GM19395 (cell line): ENCODE data around the gene FNDC11.
"Not testable (repeated sequence)": the region's sequence is repeated elsewhere in the genome, so short reads cannot be mapped to it uniquely, and the experiment has no call there.

Experiments
- ATAC-seq: cut with Tn5 transposase; IDR thresholded peaks from one replicate; pipeline ENCODE4 v1.9.1; 2021; ENCODE audit warnings: mild to moderate bottlenecking, moderate library complexity; ENCODE audit not compliant: unreplicated experiment

Gene FNDC11

DNA sequence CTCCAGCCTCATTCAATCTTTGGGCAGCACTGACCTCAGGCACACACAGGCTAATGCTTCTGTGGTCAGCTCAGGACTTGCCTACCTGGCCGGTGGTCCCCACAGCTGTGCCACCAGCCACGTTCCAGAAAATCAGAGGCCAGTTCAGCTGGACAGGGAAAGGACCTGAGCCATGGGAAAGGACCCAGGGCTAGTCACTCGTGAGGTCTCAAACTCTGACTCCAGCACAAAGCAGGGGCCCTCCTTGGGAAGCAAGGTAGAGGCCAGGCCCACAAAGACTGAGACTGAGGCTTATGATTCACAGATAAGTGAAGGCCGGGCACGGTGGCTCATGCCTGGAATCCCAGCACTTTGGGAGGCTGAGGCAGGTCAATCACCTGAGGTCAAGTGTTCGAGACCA is 42.5 kb downstream of the FNDC11 start:
- ATAC-seq: no peak

- ATAC-seq: no peak
Observed at GRCh38 chr20:63597651-63598478, 43.9 kb downstream of the FNDC11 start.

DNA sequence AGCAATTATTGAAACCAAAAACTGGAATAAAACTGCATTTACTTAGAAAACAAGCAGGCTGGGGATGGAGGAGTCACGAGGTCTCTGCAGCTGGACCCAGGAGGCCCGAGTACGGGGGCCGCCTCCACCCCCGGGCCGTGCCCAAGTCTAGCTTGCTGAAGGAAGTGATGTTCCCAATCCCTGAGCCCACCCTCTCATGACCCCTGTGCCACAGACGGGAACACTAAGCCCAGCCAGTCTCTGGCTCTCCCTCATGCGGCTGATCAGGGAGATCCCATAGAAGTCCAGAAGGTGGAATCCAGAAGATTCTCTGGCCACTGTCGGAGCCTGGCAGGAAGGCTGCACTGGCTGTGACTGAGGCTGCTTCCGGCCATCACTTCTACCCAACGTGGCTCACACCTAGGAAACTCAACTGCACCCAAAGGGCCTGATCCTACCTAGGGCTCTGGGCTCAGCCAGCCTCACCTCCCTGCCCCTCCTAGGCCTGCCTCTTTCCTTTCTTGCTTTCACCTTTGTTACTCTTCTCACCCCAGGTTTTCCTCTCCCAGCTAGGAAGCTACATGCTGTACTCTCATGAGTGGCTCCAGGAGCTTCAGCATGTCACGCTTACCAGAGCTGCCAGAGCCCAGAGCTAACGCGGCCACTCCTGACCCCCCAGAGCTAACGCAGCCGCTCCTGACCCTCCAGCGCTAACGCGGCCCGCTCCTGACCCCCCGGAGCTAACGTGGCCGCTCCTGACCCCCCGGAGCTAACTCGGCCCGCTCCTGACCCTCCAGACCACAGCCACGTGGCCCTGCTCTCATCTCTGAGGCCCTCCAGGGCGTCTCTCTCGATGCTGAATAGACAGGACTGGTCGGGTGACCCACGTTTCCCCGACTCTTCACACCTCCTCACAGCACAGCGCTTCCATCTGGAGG is 44.8 kb downstream of the FNDC11 start:
- ATAC-seq: no peak

- ATAC-seq: no peak
Observed at GRCh38 chr20:63599396-63600050, 45.6 kb downstream of the FNDC11 start.

DNA sequence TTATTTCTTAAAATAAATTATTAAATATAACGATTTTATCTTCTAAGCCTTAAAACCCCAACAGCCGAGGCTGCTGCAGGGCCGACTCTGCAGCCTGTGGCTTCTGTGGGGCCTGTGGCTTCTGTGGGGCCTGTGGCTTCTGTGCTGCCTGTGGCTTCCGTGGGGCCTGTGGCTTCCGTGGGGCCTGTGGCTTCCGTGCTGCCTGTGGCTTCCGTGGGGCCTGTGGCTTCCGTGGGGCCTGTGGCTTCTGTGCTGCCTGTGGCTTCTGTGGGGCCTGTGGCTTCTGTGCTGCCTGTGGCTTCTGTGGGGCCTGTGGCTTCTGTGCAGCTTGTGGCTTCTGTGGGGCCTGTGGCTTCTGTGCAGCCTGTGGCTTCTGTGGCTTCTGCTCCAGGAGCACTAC is 47.7 kb downstream of the FNDC11 start:
- ATAC-seq: not testable (repeated sequence)

DNA sequence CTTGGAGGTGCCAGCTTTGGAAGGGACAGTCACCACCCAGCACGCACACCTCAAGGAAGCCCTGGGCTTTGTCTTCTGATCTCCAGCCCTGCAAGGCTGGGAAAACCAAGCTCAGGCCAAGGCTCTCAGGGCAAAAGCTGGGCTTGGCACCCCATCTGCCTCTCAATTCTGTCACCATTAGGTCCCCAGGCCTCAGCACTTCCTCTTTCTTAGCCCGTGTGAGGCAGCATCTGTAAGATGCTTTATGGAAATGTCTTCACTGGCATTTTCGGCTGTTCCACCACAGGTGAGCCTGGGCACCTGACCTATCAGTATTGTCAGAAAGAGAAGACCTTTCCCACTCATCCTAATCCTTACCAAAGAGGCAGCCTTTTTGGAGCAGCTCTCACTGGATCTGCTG is 48.4 kb downstream of the FNDC11 start:
- no peak for ATAC-seq
